ENCODE data around the gene RSU1.

DNA sequence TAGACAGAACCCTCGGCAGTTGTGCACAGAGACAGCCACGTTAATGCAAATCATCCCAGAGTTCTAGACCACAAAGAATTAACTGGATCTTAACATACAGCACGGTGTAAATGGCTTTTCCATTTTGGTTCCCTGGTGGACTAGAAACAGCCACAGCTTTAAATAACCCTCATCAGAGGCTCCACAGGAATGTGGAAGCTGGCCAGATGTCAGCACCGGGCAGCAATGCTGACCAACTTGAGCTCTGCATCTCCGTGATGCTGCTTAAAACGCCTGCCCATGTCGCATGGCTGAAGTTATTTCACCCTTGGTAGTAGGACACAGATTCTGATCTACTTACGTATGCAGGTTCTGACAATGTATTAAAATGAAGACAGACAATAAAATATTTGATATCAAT, 24.5 kb downstream of the RSU1 start:
- TF ChIP-seq MYC (IDR thresholded peaks at IDR 0.05; ENCODE audit: insufficient read depth, insufficient read length, insufficient replicate concordance, low read length, severe bottlenecking) (no peak), POLR2A (IDR thresholded peaks at IDR 0.05; ENCODE audit: low read depth, low read length) (no peak), TAF1 (IDR thresholded peaks at IDR 0.05; ENCODE audit: borderline replicate concordance, low read depth, low read length) (no peak), RBBP5 (conservative IDR thresholded peaks at IDR 0.05) (no peak), ETV6 (conservative IDR thresholded peaks at IDR 0.05 in 1 of 2, IDR thresholded peaks at IDR 0.05 in 1 of 2; ENCODE audit: borderline replicate concordance in 1 of 2, low read depth in 1 of 2) (no peak), CHD2 (IDR thresholded peaks at IDR 0.05; ENCODE audit: borderline replicate concordance, low read depth, low read length) (no peak), BHLHE40 (IDR thresholded peaks at IDR 0.05; ENCODE audit: borderline replicate concordance in 1 of 2, low read depth in 2 of 2, low read length in 1 of 2) (no peak)
- TF ChIP-seq, protein P1, sequence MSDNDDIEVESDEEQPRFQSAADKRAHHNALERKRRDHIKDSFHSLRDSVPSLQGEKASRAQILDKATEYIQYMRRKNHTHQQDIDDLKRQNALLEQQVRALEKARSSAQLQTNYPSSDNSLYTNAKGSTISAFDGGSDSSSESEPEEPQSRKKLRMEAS (IDR thresholded peaks at IDR 0.05; ENCODE audit: low read depth, low read length): no peak
- TF ChIP-seq, protein P2, sequence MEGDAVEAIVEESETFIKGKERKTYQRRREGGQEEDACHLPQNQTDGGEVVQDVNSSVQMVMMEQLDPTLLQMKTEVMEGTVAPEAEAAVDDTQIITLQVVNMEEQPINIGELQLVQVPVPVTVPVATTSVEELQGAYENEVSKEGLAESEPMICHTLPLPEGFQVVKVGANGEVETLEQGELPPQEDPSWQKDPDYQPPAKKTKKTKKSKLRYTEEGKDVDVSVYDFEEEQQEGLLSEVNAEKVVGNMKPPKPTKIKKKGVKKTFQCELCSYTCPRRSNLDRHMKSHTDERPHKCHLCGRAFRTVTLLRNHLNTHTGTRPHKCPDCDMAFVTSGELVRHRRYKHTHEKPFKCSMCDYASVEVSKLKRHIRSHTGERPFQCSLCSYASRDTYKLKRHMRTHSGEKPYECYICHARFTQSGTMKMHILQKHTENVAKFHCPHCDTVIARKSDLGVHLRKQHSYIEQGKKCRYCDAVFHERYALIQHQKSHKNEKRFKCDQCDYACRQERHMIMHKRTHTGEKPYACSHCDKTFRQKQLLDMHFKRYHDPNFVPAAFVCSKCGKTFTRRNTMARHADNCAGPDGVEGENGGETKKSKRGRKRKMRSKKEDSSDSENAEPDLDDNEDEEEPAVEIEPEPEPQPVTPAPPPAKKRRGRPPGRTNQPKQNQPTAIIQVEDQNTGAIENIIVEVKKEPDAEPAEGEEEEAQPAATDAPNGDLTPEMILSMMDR (IDR thresholded peaks at IDR 0.05 in 2 of 3, conservative IDR thresholded peaks at IDR 0.05 in 1 of 3; ENCODE audit: control insufficient read depth in 2 of 3, extremely low read depth in 1 of 3, insufficient read depth in 1 of 3, low read depth in 3 of 3, low read length in 3 of 3): no peak
